ENCODE measurements around the gene ITSN1.
"Not testable (repeated sequence)": the region's sequence is repeated elsewhere in the genome, so short reads cannot be mapped to it uniquely, and the experiment has no call there.

ITSN1 gene

DNA sequence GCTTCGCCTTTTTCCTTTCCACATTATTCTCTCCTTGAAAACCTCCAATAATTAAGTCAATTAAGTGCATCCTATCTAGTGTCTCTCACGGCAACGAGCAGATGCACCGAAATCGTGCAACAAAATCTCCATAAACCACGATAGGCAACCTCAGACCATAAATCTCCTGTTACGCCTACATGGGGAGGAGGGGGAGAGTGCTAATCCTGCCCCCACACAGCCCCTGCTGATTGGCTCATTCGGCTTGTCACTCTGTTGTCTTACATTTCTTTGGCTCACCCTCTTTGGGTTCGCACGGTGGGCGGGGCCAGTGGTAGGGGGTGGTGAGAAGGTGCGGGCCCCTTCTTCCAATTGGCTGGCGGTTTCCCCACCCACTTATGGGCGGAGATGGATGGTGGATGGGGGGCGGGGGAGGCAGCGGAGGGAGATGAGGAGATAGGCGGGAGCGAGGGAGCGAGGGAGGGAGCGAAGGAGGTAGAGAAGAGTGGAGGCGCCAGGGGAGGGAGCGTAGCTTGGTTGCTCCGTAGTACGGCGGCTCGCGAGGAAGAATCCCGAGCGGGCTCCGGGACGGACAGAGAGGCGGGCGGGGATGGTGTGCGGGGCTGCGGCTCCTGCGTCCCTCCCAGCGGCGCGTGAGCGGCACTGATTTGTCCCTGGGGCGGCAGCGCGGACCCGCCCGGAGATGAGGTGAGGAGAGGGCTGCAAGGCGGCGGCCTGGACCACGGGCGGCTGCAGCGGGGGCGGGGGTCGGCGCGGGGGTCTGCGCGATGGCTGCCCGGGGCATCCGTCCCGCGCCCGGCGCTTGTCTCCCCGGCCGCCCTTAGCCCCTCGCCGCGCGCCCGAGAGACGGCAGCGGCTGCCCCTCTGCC, at the start of gene ITSN1:
TSS of gene ITSN1 (plus strand) at position 475 of the 869 bp plus-strand sequence. CDS start 76,328 bp downstream, outside the sequence.
- peak; percentile 99 for DNase-seq (ENCODE audit: low read depth)

DNA sequence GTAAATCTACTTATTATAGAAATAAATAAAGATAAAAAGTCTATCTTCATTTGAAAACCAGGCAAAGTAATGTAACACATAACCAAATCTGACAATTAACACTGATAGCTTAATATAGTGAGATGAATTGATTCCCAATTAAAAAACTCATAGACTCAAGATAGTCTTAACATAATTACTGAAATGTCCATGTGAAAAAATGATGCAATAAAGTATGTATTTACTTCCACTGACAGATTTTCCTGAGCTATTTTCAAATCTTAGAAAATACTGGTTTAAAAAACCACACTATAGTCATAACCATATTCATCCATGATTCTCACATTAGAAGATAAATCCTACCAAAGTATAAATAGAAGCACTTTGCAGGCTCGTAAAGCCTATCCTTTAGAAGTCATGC, 44.2 kb upstream of the ITSN1 start:
- no peak for DNase-seq (ENCODE audit: low read depth)

DNA sequence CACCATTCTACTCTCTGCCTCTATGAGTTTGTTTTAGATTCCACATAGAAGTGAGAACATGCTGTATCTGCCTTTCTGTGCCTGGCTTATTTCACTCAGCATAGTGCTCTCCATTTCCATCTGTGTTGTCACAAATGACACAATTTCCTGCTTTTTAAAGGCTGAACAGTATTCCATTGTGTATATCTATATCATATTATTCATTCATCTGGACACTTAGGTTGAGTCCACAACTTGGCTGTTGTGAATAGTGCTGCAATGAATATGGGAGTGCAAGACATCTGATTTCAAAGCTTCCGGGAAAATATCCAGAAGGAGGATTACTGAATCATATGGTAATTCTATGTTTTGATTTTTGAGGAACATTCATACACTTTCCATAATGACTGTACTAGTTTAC, 33.7 kb upstream of the ITSN1 start:
- peak; percentile 28 for DNase-seq (ENCODE audit: low read depth)

DNA sequence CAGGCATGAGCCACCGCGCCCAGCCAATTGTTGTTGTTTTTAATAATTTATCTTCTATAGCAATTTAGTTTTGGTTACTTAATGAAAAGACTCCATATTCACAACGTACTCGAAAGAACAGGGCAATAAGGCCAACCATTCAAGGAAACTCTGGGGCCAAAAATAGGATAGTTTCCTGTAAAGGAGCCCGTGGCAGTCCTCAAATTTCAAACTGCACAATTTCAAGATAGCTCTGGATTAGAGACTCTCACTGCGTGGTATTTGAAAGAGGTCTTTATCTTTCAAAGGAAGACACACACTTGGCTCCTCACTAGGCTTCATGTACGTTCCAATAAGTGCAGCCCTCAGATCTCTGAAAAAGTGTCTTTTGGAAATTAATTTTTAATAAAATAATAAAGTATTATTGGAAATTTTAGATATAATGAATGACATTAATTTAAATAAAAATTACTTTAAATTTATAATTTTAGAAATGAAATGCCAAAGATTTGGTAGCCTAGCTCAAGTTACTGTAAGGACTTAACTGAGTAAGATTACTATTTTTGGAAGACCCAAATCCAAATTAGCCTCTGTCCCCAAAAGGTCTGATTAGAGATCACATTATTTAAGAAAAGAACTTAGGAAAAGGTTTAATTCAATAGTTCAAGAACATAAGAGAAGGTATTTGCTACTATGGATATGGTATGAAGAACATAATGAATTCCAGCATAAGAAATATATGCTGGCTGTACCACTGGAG, 31.1 kb upstream of the ITSN1 start:
- no peak for DNase-seq (ENCODE audit: low read depth)

DNA sequence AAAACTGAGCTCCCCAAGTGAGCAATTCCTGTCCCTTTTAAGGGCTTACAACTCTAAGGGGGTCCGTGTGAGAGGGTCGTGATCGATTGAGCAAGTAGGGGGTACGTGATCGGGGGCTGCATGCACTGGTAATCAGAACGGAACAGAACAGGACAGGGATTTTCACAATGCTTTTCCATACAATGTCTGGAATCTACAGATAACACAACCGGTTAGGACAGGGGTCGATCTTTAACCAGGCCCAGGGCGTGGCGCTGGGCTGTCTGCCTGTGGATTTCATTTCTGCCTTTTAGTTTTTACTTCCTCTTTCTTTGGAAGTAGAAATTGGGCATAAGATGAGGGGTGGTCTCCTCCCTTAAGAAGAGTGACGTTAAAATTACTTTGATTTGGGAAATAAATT, 24.7 kb upstream of the ITSN1 start:
- DNase-seq (ENCODE audit: low read depth): not testable (repeated sequence)

DNA sequence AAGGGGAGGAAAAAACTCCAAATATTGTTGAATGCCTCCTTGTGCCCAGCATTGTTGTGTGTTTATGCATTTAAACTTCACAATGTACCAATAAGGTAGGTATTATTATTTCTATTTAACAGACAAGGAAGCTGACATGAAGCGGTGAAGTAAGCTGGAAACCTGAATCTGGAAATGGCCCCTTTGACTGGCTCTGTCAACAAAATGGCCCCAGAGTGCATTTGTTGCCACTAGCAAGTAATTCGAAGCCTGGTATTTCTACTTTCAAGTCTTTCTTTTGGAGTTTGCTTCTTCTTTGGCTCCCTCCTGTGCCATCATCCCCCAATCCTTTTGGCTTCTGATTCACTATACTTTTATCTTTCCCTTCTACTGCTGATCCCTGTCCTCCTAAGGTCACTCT, 23.9 kb upstream of the ITSN1 start:
- DNase-seq (ENCODE audit: low read depth): no peak

DNA sequence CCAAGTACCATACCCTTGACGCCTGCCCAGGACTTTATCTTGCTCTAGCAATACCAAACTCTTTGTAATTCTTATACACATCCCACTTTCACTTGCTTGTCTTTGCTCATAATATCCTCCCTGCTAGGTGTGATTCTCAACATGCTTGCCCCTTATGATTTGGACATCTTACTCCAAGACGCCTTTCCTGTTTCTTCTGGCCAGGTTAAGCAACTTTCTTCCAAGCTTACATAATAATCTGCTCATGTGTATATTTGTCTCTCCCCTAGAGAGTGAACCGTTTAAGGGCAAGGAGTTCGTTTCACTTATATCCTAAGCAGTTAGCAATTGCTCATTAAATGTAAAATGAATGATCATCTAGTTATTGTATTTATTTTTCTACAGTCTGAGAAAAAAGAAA, 22.6 kb upstream of the ITSN1 start:
- no peak for DNase-seq (ENCODE audit: low read depth)

DNA sequence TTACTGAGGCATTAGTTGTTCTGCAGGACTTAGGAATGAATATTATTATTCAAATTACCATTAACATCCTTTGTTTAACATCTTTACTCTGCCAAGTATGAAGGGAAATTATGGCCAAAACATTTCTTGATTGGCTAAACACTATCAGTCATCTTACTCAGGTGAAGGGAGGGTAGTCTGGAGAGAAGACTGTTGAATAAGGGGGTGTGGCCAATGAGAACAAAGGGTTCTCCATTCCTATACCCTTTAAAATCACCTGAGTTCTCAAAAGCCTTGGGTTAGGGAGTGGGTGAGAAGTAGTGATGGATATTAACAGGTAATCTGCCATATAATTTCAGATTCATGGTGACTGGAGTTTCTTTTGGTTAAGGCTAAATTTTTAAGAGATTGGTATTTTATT, 20.0 kb upstream of the ITSN1 start:
- no peak for DNase-seq (ENCODE audit: low read depth)

DNA sequence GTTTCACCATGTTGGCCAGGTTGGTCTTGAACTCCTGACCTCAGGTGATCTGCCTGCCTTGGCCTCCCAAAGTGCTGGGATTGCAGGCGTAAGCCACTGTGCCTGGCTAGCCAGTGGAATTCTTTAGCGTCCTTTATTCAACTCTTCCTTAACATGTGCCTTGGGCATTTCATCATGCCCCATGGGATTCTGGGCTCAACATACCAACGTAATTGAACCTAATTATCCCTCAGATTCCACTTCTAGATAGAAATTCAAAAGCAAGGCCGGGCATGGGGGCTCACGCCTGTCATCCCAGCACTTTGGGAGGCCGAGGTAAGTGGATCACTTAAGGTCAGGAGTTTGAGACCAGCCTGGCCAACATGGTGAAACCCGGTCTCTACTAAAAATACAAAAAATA, 16.1 kb upstream of the ITSN1 start:
- not testable (repeated sequence) for DNase-seq (ENCODE audit: low read depth)

DNA sequence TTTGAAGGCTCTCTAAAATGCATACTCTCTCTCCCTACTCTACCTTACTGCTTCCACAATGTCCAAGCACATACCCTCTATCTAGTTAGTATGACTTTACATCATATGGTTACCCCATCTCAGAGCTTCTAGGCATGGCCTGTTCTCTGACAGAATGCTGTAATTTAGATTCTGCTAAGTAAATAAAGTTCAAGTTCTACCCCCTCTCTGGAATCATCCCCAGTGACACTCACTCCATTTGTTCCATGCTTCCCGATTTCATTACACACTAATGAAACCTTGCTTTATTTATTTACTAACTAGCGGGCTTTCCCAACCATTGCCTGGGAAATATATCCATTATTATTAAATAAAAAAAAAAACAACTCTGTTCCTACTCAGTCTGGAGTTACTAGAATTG, 8.0 kb upstream of the ITSN1 start:
- no peak for DNase-seq (ENCODE audit: low read depth)

DNA sequence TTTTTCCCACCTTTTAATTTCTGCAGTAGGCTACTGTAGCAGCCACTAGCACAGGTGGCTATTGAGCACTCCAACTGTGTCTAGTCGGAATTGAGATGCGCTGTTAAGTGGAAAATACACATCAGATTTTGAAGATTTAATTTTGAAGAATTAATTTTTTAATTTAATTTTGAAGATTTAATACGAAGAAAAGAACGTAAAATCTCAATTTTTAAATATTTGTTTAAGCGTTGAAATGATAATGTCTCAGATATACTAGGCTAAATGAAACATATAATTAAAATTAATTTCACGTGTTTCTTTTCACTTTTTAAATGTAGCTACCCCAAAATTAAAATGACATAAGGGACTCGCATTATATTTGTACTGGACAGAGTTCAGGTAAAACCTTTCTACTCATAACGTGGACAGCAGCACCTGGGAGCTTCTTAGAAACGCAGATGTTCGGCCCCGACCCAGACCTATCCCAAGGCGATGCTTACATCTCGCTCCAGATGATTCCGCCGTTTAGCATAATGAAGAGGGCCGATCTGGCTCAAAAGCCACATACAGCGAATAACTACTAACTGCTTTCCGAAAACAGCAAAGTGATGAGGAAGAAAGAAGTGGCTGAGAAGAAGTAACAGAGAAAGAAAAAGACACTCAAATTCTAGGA, 1.5 kb upstream of the ITSN1 start:
- DNase-seq (ENCODE audit: low read depth): peak; percentile 42

DNA sequence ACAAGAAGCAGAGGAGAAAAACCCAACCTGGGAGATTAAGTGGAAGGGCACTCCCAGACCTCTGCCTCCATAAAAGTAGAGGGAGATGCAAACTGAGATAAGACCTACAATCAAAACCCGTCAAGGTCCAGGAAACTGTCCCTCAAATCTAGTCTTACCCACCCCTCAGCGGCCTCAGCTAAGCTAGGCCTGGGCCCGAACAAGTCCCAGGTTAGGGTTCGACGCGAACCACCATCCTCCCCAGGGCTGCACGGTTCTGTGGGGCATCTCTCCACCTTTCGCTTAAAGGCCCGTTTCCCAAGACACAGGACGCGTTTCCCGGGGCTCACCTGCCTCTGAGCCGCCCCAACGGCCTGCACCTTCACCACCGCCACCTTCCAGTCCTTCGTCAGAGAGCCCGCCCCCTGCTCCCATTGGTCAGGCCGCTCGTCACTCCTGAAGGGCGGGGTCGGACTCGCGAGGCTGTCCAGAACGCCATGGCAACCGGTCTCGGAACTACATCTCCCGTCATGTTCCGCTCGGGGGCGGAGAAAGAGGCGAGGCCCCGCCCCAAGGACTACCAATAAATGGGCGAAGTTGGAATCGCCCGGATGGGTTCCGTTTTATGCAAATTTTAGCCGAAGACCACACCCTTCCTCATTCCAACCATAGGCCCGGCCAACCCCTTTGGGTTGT, 812 bp upstream of the ITSN1 start, which contains the start of gene CRYZL1:
TSS of gene CRYZL1 (minus strand) at position 390 of the 675 bp plus-strand sequence. CDS start 10,190 bp downstream, outside the sequence.
- peak; percentile 100 for DNase-seq (ENCODE audit: low read depth)

DNA sequence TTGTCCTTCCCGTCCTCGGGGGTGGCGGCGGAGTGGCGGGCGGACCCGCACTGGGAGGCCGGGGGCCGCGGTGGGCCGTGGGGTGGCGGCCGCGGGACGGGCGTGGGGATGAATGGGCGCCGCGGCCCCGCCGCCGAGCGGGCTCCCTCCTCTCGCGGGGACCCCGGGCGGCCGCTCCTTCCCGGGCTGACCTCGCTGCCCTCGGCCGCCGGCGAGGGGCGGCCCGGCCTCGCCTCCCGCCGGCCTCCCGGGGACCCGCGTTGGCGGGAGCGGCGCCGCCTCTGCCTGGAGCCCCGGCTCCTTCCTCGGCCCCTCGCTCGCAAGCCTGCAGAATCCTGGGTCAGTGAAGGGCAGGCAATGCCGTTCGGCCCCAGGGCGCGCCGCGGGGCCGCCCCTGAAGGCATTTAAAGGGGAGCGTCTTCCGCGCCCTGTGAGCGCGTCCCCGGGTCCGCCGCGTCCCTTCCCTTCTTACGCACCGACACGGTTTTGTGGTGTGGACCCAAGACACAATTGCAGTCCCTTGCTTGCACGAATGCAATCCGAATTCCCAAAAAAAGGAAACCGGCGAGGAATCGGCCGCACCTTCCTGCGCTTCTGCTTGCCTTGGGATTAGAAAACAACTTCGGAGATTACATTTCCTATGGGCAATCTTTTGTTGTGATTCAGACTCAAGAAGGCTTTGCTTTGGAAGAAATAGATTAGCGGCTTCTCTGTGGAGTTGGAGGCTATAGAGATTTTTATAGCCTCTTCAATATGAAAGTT, 776 bp downstream of the ITSN1 start:
- DNase-seq (ENCODE audit: low read depth): peak; percentile 53

DNA sequence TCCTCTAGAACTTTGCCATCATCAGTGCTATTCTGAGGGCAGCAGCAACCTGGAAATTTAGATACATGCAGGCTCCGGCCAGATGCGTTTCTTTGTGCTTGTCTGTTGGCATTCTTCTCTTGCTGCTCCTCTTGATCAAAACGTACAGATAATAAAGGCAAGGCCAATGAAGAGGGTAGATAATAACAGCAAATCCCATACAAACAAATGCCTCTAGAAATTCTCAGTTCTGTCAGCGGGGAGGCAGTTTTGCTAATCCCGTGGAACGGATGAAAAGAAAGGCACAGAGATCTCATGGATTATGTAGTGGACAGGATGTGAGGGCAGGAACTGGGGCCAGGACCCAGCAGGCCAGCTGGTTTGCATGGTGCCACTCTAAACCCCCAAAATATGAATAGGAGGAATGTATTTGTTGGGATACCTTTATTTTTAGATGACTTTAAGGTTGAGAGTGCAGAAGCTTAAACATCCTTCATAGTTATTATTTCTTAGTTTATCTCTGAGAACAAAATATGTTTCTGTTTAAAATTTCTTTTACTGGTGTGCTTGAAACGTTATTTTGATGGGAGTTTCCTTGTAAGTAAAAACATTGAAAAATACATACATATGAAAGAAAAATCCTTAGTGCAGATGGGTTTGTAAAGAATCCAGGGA, 1.5 kb downstream of the ITSN1 start:
- peak; percentile 55 for DNase-seq (ENCODE audit: low read depth)

DNA sequence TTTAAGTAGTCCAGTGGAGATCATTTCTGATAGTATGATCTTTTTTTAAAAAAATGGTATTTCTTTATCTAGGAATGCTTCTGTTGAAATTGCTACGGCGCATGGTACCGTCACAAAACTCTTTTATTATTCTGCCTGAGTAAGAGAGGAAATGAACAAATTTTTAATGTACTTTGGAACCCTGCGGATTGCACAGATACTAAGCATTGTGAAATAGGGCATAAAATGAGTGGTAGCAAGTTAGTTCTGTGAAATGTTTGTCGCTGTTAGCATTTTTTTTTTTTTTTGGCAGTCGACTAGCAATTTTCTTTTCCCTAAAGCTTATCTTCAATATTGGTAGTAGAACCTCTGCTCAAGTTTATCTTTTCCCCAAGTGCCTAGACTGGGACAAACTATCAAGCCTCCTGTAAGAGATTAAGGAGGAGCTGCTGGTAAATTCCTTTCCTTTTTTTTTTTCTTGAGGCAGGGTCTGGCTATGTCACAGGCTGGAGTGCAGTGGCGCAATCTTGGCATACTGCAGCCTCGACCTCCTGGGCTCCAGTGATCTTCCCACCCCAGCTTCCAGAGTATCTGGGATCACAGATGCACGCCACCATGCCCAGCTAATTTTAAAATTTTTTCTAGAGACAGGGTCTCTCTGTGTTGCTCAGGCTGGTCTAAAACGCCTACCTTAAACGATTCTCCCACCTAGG, 2.2 kb downstream of the ITSN1 start:
- peak; percentile 61 for DNase-seq (ENCODE audit: low read depth)

DNA sequence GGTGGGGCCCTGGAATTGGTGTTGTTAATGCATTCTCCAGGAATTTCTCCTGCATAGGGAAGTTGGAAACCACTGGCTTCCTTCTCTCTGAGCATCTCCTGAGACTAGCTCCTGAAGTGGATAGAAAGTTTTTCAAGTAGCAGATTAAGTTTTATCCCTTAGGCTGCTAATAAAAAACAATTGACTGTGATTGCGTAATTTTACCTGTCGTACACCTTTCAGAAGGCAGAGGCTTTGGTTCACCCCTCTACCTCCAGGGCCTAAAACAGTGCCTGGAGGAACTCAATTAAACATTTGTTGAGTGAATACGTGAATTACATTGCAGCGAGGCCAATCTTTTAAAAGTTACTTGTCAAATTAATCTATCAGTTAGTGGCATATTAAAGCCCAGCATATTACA, 3.4 kb downstream of the ITSN1 start:
- no peak for DNase-seq (ENCODE audit: low read depth)

DNA sequence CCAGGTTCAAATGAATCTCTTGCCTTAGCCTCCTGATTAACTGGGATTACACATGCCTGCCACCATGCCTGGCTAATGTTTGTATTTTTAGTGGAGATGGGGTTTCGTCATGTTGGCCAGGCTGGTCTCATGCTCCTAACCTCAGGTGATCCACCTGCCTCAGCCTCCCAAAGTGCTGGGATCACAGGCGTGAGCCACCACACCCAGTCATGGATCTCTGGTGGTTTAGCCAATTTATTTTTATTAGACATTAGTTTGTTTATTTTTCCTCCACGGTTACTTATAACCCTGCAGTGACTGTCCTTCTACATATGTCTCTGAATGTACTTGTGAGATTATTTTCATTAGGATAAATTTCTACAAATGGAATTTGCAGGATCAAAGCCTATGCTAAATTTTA, 5.3 kb downstream of the ITSN1 start:
- no peak for DNase-seq (ENCODE audit: low read depth)

DNA sequence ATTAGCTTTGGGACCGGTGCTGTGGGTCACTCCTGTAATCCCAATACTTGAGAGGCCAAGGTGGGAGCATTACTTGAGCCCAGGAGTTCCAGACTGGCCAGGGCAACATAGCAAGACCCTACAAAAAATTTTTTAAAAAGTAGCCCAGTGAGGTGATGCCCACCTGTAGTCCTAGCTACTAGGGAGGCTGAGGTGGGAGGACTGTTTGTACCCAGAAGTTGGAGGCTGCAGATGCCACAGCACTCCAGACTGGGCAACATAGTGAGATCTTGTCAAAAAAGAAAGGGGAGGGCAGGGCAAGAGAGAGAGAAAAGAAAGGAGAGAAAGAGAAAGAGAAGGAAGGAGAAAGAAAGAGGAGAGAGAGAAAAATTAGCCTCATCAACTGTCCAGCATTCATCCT, 6.3 kb downstream of the ITSN1 start:
- DNase-seq (ENCODE audit: low read depth): no peak

DNA sequence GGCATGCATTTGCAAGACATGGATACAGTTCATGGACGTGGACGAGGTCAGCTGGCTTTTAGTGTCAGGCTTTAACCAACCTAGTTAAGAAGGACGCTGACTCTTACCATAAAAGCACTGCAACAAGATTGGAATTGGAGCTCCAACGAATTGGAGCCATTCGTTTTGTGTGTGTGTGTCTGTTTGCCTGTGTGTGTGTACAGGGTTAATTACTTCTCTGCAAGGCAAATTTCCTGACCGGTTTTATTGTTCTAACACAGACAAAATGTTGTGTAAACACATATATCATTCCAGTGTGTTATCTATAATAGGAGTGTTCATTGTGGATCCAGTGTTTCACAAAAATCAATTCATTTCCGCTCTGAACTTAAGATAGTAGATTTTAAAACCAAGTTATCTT, 7.9 kb downstream of the ITSN1 start:
- no peak for DNase-seq (ENCODE audit: low read depth)

DNA sequence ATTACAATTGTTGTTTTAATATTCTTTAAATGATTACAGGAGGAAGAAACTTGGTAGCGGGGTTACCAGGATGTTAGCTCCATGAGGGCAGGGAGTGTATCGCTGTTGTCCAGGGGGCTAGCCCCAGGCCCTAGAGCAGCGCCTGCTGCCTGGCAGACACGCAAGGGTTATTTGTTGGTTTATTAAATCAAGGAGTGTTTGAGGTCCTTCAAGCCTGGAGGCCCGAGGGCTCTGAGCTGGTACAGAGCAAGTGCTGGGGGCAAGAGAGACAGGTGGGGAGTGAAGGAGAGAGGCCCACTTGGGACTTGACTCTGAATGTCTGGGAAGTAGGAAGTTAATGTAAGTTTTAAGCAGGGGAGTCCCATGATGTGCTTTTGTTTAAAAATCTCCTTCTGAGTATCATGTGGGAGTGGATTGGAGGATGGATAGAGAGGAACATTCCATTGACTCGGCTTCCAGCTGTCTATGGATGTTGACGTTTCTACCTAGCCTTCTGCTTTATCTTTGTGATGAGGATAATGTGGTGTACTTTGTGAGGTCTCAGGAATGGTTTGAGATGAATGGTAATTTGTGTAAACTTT, 8.7 kb downstream of the ITSN1 start:
- DNase-seq (ENCODE audit: low read depth): no peak

Data from ELR (cell line).